Gastrocnemius medialis (tissue), 4 donors: Measurements from ENCODE around the gene ZPBP2.
"Not testable (repeated sequence)": the region's sequence is repeated elsewhere in the genome, so short reads cannot be mapped to it uniquely, and the experiment has no call there.

ENCODE experiments used
- POLR2A ChIP-seq, 2 donors: fragments of 450-650 bp; IDR thresholded peaks; one replicate each; pipeline ENCODE4 v1.6.1; 2017; ENCODE audit warnings: antibody characterized with exemption in 2 of 2, mild to moderate bottlenecking in 2 of 2, moderate library complexity in 2 of 2
- TF ChIP-seq, protein P1 (sequence below), 5 experiments: fragments of 450-650 bp in 3 of 5; fragments of 200-600 bp in 2 of 5; sonication (generic) in 2 of 5; IDR thresholded peaks in 4 of 5; conservative IDR thresholded peaks in 1 of 5; 1 replicate in 4 of 5; 2 replicates in 1 of 5; pipeline ENCODE4 v1.5.1; 2016 to 2019; ENCODE audit warnings: antibody characterized with exemption in 5 of 5, mild to moderate bottlenecking in 3 of 5, moderate library complexity in 3 of 5

- TF ChIP-seq, protein P1, sequence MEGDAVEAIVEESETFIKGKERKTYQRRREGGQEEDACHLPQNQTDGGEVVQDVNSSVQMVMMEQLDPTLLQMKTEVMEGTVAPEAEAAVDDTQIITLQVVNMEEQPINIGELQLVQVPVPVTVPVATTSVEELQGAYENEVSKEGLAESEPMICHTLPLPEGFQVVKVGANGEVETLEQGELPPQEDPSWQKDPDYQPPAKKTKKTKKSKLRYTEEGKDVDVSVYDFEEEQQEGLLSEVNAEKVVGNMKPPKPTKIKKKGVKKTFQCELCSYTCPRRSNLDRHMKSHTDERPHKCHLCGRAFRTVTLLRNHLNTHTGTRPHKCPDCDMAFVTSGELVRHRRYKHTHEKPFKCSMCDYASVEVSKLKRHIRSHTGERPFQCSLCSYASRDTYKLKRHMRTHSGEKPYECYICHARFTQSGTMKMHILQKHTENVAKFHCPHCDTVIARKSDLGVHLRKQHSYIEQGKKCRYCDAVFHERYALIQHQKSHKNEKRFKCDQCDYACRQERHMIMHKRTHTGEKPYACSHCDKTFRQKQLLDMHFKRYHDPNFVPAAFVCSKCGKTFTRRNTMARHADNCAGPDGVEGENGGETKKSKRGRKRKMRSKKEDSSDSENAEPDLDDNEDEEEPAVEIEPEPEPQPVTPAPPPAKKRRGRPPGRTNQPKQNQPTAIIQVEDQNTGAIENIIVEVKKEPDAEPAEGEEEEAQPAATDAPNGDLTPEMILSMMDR (IDR thresholded peaks at IDR 0.05 in 4 of 5, conservative IDR thresholded peaks at IDR 0.05 in 1 of 5) = not testable (repeated sequence)
- not testable (repeated sequence) for TF ChIP-seq POLR2A (IDR thresholded peaks at IDR 0.05)
Observed at GRCh38 chr17:39886102-39886501, 18.1 kb downstream of the ZPBP2 start.
